Measurements from ENCODE around the gene LDB3.
"Not testable (repeated sequence)": the region's sequence is repeated elsewhere in the genome, so short reads cannot be mapped to it uniquely, and the experiment has no call there.

LDB3 gene

GRCh38 chr10:86730227-86730626, 61.9 kb downstream of the LDB3 start:
- DNase-seq (ENCODE audit: low read depth in 2 of 2): no peak

DNA sequence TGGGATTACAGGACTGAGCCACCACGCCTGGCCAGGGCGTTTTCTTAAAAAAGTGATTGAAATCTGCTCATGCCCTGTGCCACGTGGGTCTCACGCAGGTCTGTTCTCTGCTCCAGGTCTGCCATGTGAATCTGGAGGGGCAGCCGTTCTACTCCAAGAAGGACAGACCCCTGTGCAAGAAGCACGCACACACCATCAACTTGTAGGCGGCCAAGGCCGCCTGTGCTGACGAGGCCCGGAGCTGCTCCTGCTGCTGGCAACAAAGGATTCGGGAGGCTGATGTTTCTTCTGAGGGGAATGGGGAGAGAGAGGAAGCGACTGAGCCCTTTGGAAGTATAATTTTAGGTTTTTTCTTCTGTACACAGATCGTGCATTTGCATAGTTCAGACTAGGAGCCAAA, 64.5 kb downstream of the LDB3 start:
- no peak for DNase-seq (ENCODE audit: low read depth in 2 of 2)

DNA sequence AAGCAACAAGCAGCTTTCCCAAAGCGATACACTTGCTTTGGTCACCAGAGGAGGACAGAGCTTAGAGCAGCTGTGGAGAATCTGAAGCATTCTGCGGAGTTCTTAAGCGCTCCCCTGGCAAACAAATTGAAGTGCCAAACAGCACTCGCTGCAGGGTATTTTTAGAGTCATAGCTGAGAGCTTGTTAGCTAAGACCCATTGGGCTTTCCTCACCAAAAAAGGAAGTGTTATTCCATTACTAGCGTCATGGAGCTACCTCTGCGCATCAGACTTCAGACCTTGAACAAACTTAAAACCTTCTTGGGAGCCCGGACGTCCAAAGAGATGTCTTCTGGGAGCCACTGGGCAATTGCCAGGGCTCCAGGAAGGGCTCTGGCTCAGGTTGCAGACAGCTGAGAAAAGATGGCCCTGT, 65.0 kb downstream of the LDB3 start:
- DNase-seq (ENCODE audit: low read depth in 2 of 2): no peak

GRCh38 chr10:86734207-86734988, 66.1 kb downstream of the LDB3 start:
- no peak for DNase-seq (ENCODE audit: low read depth in 2 of 2)

GRCh38 chr10:86735278-86735677, 67.0 kb downstream of the LDB3 start:
- not testable (repeated sequence) for DNase-seq (ENCODE audit: low read depth in 2 of 2)

DNA sequence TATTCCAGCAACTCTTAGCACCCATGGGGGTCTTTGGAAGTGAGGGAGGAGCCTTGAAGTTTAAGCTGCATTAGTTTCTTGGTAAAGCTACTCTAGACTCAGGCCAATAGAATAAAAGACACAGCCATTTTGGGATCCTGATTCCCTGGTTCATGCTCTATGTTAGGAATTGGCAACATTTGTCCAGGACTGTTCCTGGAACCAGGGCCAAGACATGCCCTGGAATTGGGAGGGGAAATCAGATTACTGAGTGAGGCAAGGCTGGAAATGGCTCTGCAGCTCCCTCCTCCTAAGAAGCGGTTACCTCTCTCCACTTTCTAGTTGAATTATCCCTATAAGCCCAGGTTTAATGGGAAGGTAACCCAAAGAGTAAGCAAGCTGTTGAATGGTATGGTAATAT, 73.9 kb downstream of the LDB3 start:
- DNase-seq (ENCODE audit: low read depth in 2 of 2): no peak

DNA sequence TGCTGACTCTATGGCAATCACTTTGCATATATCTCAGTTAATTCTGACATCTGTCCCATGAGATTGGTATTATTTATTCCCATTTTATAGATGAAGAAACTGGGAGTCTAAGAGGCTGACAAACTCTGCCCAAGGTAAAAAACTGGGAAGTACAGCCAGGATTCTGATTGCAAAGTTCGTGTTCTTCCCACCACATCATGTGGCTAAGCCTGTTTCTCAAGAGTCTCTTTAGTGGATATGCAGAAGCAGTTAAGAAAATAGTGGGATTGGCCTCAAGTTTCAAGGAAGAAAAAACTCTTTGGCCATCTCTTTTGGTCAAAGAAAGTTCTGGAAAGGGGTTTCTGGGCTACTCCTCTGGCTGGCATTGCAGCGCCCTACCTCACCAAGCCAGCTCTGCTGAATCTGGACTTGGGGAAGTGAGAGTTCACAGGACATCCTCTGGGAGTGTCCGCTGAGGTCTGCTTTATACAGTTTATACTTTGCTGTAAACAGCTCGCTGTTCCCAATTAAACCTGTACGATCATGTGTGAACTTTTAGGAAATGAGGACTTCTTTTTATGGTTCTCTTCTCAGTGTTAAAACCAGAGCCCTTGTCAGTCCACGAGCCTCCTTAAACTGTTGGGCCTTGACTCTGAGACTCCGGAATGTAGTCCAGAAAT, 75.9 kb downstream of the LDB3 start:
- DNase-seq (ENCODE audit: low read depth in 2 of 2): no peak

GRCh38 chr10:86747796-86748581, 79.7 kb downstream of the LDB3 start:
- no peak for DNase-seq (ENCODE audit: low read depth in 2 of 2)

DNA sequence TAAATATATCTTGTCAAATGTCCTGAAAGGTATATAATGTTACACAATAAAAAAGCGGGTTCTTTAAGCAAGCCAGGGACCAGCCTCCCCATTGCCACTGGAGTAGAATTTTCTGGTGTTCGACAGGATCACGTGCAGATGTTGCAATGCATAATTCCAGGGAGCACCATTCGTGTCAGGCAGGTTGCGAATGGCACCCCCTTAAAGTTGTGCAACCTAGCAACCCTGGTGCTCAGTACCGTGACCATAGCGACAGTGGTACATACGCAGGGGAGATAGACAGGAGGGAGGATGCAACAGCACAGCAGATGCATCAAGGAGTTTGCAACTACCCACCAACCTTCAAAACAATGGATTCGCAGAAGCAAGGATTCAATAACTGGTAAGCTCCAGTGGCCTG, 81.5 kb downstream of the LDB3 start:
- DNase-seq (ENCODE audit: low read depth in 2 of 2): no peak

DNA sequence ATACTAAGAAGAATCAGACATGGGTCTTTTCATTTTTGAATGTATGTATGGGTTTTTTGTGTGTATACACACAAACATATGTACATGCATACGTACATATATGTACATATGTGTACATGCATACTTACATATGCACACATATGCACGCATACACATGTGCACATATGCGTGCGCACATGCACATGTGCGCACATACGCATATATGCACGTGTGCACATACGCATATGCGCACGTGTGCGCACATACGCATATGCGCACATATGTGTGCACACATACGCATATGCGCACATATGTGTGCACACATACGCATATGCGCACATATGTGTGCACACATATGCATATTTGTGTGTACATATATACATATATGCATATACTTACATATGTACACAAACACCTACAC, 83.2 kb downstream of the LDB3 start:
- no peak for DNase-seq (ENCODE audit: low read depth in 2 of 2)

DNA sequence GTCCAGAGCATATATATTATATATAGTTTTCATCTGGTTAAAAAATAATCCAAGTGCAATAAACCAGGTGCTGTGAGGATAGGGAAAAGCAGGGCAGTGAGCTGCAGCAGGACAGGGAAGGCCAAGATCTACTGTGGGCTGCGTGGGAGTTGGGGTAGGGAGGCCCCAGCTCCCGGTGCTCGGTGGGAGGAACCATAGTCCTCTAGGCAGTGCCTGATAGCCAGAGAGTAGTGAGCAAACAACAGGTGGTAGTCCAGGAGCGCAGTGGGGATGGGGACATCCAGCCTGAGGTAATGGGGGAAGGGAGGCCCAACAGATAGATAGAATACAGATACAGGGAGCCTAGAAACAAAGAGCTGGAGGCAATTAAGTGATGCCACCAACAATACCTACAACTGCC, 84.0 kb downstream of the LDB3 start:
- DNase-seq (ENCODE audit: low read depth in 2 of 2): no peak

GRCh38 chr10:86753051-86753450, 84.7 kb downstream of the LDB3 start:
- DNase-seq (ENCODE audit: low read depth in 2 of 2): no peak

DNA sequence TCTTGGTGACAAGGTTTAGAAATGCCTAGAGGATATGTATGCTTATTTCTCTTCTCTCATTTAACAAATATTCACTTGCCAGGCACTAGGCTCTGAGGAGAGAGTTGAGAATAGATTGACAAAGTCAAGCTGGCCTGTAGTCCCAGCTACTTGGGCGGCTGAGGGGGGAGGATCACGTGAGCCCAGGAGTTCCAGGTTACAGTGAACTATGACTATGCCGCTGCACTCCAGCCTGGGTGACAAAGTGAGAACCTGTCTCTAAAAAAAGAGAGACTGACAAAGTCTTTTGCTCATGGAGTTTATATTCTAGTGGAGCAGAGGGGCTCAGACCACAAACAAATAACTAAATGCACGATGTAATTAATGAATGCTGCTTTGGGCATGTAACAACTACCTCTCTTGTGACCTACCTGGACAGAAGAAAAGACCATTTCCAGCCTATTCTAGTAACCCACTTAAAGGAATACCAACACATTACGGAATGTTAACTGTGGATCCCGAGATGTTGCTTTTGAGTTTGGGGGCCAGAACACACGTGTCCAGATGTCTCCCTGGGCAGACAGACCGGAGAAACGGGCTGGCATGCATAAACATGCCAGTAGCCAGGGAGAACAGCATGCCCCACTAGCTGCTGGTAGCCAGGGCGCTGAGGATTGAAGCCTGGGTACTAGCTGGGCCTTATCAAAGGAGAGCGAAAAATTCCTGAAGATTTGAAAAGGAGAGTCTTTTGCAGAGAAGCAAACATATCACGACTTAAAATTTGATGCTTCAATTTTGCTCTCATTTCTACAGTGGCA, 85.5 kb downstream of the LDB3 start:
- no peak for DNase-seq (ENCODE audit: low read depth in 2 of 2)

DNA sequence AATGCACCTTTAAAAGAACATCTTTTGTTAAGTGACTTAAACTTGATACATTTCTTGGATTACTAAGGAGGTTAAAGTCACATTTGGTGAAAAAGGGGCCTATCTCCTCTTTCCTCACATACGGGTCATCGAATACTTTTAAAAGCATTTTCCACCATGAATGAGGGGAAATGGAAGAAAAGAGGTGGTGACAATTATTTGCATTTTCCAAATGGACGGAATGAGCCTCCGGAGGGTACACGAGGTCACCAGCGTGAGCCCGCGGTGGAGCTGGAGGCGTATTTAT, 87.1 kb downstream of the LDB3 start:
- no peak for DNase-seq (ENCODE audit: low read depth in 2 of 2)

DNA sequence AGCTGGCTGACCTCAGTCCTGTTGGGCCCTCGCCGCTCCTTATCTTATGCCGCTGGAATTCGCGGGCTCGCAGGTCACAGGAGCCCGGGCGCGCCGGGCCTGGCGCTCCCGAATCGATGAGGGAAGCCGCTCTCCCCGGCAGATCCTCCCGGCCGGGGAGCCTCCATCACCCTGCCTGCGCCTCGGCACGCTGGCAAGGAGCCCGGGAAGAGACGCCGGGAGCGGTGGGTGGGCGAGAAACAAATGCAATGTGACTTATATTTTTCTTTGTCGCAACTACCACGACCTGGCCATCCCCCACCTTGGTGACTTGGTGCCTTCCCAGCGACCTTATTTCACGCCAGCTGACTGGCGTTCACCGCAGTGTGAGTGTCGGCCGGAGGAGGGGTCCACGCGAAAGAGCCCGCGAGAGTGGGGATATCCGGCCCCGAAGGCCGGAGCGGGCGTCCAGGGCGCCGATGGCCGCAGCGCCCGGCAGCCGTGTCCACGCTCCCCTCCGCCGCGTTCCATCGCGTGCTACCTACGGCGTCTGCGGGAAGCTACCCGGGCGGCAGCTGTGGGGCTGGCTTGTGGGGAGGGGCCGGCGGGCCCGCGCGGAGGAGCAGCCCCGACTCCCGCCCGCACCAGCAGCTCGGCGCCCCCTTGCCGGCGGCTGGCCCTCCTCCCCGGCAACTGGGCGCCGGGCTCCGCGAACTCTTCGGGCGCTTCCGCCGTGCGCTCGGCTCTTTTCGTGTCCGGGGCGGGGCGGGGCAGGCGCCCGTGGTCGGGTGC, 87.6 kb downstream of the LDB3 start:
- peak in 1 of 2 experiments; percentile 17 for DNase-seq (ENCODE audit: low read depth in 2 of 2)

GRCh38 chr10:86756511-86757112, 88.3 kb downstream of the LDB3 start, which contains the start of gene BMPR1A:
BMPR1A (plus strand) TSS chr10:86756619; CDS start chr10:86876019, 119,400 bp downstream.
- DNase-seq (ENCODE audit: low read depth in 2 of 2): peak; percentile 81 to 82

- DNase-seq (ENCODE audit: low read depth in 2 of 2): peak; percentile 36 to 39
Observed at GRCh38 chr10:86757113-86757972, 89.0 kb downstream of the LDB3 start.

- DNase-seq (ENCODE audit: low read depth in 2 of 2): no peak
Observed at GRCh38 chr10:86758189-86759072, 90.1 kb downstream of the LDB3 start.

Data from fibroblast of skin of left biceps (primary cell).